ENCODE data around the gene IL36RN.

IL36RN gene

GRCh38 chr2:113039719-113040118, 19.3 kb upstream of the IL36RN start:
- no peak overlapping the region for H3K27ac ChIP-seq
- no peak for DNase-seq (ENCODE audit: low spot score)
- TF ChIP-seq CTCF (conservative IDR thresholded peaks at IDR 0.05; ENCODE audit: low read depth): no peak
- ChIA-PET POLR2A (ENCODE audit: low non-redundant PET) (no interaction called here), CTCF (interaction anchor here (1.2 kb wide), 1 partner anchor 18 kb away, joined by 3 read pairs; no protein-coding TSS in a partner anchor)

GRCh38 chr2:113041871-113042270, 17.1 kb upstream of the IL36RN start:
- H3K27ac ChIP-seq: no peak overlapping the region
- CTCF ChIA-PET: interaction anchor here (0.5 to 1.2 kb wide), 3 partner anchors 43 to 157 kb away, joined by 3 to 4 read pairs (median 3); no protein-coding TSS in a partner anchor
- POLR2A ChIA-PET (ENCODE audit: low non-redundant PET): no interaction called here
- TF ChIP-seq CTCF (conservative IDR thresholded peaks at IDR 0.05; ENCODE audit: low read depth): no peak
- no peak for DNase-seq (ENCODE audit: low spot score)

- ChIA-PET CTCF (no interaction called here), POLR2A (ENCODE audit: low non-redundant PET) (no interaction called here)
- no peak overlapping the region for H3K27ac ChIP-seq
These were observed 12.5 kb upstream of the IL36RN start for GRCh38 chr2:113046465-113046864.

GRCh38 chr2:113050921-113051895, 7.8 kb upstream of the IL36RN start:
- ChIA-PET CTCF (no interaction called here), POLR2A (ENCODE audit: low non-redundant PET) (no interaction called here)
- DNase-seq (ENCODE audit: low spot score): no peak
- no peak for TF ChIP-seq CTCF (conservative IDR thresholded peaks at IDR 0.05; ENCODE audit: low read depth)
- H3K27ac ChIP-seq: no peak overlapping the region

More at GRCh38 chr2:113046465-113046864, 12.5 kb upstream of the IL36RN start:
- TF ChIP-seq CTCF (conservative IDR thresholded peaks at IDR 0.05; ENCODE audit: low read depth): no peak
- no peak for DNase-seq (ENCODE audit: low spot score)

- H3K27ac ChIP-seq: no peak within 1 kb of the TSS
- CTCF ChIA-PET: no interaction called here
- no peak for TF ChIP-seq CTCF (conservative IDR thresholded peaks at IDR 0.05; ENCODE audit: low read depth)
- POLR2A ChIA-PET (ENCODE audit: low non-redundant PET): no interaction called here
- no peak for DNase-seq (ENCODE audit: low spot score)
These were observed 6.5 kb upstream of the IL36RN start, which contains the start of gene IL36B for GRCh38 chr2:113052396-113052917. IL36B (minus strand) TSS chr2:113052867.

- DNase-seq (ENCODE audit: low spot score): no peak
- CTCF ChIA-PET: no interaction called here
- POLR2A ChIA-PET (ENCODE audit: low non-redundant PET): no interaction called here
- no peak for TF ChIP-seq CTCF (conservative IDR thresholded peaks at IDR 0.05; ENCODE audit: low read depth)
- no peak overlapping the region for H3K27ac ChIP-seq
These were observed 5.3 kb upstream of the IL36RN start for GRCh38 chr2:113053666-113054065.

Measured in RWPE1 (cell line).